Heart left ventricle (tissue), 13 donors: Measurements from ENCODE around the gene CDK2.

Experiments used
- POLR2A ChIP-seq, 2 donors: fragments of 450-650 bp; IDR thresholded peaks; one replicate each; pipeline ENCODE4 v1.6.1; 2017; ENCODE audit warnings: antibody characterized with exemption in 2 of 2, mild to moderate bottlenecking in 2 of 2, moderate library complexity in 2 of 2
- TF ChIP-seq, protein P1 (sequence below), 12 donors: fragments of 200-600 bp; sonication (generic) in 4 of 12; IDR thresholded peaks; one replicate each; pipeline versions ENCODE4 v1.5.0 to v1.8.0; 2018 to 2022; ENCODE audit warnings: antibody characterized with exemption in 12 of 12, mild to moderate bottlenecking in 5 of 12
- donor health status: ischemic (EF 13 %, LVEDD 7.1; RV severe dilation, severe dysfunction).
- donor health status: DM: no; HTN: yes; CAD: no.
- donor health status: DM: no; HTN: no; CAD: no.
- donor health status: ischemic (EF 25% LVEDD 6.9; RV normal size, moderate dysfunction).
- donor health status: ischemic (EF 25% LVEDD 5.7; RV mildly dilated, moderate dysfunction).
- donor health status: ischemic (EF 35%, LVEDD 5.7; RV mildly dilated, moderate dysfunction).
- donor health status: nonischemic (EF 11% LVEDD 7.7; RV severe dilation, severe dysfunction).
- donor health status: DM: yes; HTN: yes; CAD: no.
- donor health status: PGD.
- donor health status: ischemic (EF 29% LVEDD 5.4; RV normal size, mild dysfunction).
- donor health status: nonischemic (EF 23%, LVEDD 6.1; RV moderate dilation, normal function).

DNA sequence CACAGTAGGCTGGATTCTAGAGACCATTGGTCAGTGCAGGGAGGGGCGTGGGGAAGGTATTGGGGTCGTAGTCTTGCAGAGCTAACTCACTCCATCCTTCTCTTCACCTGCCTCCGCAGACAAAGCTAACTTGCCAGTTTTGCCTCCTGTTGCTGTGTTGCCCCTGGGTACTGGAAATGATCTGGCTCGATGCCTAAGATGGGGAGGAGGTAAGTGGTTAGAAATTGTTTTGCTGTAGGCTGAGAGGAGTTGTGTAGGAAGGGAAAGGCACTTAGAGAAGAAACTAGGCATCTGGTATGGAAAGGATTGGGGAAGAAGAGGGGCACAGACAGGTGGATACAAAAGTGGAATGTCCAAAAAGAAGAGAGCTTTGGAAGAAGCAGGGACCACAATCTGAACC, 24.6 kb upstream of the CDK2 start:
- TF ChIP-seq POLR2A (IDR thresholded peaks at IDR 0.05), result no peak
- TF ChIP-seq, protein P1, sequence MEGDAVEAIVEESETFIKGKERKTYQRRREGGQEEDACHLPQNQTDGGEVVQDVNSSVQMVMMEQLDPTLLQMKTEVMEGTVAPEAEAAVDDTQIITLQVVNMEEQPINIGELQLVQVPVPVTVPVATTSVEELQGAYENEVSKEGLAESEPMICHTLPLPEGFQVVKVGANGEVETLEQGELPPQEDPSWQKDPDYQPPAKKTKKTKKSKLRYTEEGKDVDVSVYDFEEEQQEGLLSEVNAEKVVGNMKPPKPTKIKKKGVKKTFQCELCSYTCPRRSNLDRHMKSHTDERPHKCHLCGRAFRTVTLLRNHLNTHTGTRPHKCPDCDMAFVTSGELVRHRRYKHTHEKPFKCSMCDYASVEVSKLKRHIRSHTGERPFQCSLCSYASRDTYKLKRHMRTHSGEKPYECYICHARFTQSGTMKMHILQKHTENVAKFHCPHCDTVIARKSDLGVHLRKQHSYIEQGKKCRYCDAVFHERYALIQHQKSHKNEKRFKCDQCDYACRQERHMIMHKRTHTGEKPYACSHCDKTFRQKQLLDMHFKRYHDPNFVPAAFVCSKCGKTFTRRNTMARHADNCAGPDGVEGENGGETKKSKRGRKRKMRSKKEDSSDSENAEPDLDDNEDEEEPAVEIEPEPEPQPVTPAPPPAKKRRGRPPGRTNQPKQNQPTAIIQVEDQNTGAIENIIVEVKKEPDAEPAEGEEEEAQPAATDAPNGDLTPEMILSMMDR (IDR thresholded peaks at IDR 0.05), result no peak
